Activated CD4-positive, CD25-positive, alpha-beta regulatory T cell treated with anti-CD3 and anti-CD28 coated beads, Interleukin-2, amount 50 U/mL, for 24 hours (primary cell): Measurements from ENCODE around the gene A4GALT.

ENCODE experiments used
- ATAC-seq, 2 donors: fragments of 150-1000 bp; cut with Tn5 transposase; one replicate each; pipeline ENCODE4 v1.10.0; 2021; ENCODE audit warnings: mild to moderate bottlenecking in 1 of 2, moderate library complexity in 1 of 2

A4GALT gene

DNA sequence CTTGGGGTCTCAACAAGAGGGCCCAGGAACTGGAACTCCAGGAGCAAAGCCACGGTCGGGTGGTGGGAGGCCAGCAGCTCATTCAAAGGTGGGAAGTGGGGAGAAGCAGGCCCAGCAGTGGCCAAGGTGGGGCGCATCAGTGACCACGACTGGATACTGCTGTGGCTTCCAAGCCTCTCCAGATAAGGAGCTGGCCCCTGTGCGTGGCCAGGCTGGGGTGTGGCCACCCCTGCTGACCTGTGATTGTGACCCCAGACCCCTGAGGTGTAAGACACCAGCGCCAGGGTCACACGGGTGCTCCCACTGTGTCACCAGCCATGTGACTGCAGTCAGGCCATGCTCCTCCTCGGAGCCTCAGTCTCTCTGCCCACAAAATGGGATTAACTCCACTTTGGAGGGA, 20.3 kb downstream of the A4GALT start:
- no peak for ATAC-seq

DNA sequence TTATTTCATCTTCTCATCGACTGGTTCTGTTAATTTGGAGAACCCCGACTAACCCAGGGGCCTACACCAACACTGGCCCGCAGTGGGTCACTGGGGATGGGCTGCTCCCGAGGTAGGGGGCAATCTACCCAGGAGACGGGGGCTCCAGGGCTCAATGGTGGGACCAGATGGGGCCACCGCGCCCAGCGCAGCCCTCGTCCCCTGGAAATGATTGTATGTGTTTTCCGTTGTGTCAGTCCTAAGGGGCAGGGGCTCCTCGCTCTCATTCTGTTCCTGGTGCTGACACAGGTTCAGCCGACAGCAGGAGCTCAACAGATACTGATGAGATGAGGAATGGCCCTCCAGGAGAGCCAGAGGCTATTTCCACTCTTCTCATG, 20.7 kb downstream of the A4GALT start:
- no peak for ATAC-seq

DNA sequence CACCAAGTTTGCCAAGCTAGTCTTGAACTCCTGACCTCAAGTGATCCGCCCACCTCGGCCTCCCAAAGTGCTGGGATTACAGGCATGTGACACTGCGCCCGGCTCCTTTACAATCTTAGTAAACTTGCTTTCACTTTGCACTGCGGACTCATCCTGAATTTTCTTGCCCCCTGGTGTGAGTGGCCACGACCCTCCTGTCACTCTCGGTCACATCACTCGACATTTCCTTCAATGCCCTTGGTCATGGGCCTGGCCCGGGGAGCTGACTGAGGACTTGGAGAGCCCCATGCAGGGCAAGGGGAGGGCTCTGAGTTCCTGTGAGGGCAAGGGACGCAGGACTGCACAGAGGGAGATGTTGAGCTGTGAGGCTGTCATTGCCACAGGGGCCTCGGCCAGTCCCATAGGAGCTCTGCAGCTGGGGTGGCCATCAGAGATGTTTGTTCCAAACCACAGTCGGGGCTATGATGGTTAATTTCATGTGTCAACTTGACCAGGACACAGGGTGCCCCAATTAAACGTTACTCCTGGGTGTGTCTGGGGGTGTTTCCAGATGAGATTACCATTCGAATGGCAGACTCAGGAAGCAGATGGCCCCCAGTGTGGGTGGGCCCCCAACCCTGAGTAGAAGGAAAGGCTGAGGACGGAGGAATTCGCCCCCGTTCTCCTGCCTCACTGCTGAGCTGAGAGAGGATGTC, 21.2 kb downstream of the A4GALT start:
- no peak for ATAC-seq

DNA sequence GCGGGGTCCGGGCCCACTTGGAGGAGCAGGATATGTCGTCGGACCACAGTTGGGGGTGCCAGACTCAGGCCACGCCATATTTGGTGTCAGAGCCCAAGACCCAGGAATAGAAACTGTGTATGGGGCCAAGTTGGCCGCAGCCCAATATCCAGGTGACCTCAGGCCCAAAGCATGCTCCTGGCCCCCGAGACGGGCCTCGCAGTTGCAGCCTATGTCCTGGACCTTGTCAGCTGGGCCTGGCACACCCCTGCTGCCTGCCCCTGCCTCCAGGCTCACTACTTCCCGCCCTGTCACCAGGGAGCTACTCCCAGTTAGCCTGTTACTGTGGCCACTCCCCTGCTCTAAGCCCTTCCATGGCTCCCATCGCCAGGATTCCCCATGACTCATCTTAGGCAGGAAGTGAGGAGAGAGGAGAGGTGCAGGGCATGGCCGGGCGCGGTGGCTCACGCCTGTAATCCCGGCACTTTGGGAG, 23.1 kb downstream of the A4GALT start:
- no peak for ATAC-seq

DNA sequence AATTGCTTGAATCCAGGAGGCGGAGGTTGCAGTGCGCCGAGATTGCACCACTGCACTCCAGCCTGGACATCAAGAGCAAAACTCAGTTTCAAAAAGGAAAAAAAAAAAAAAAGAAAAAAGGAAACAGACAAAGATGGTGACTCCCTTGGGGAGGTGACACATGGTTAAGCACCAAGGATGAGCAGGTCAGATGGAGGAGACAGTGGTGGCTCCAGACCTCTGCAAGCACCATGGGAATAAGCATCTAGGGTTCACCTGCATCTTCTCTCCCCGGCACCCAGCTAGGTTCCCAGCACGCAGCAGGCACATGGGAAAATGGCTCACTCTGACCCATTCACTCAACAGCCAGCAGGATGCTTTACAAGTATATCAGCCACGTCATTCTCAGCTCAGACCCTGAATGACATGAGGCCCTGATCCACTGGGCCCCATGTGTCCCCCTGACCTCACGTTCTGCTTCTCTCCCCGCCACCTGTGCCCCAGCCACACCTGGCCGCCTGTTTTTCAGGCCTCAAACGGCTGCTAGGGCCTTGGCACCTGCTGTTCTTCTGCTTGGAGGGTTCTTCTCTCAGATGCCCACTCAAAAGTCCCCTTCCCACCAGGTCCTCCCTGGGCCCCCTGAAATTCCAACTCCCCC, 24.2 kb downstream of the A4GALT start:
- no peak for ATAC-seq

DNA sequence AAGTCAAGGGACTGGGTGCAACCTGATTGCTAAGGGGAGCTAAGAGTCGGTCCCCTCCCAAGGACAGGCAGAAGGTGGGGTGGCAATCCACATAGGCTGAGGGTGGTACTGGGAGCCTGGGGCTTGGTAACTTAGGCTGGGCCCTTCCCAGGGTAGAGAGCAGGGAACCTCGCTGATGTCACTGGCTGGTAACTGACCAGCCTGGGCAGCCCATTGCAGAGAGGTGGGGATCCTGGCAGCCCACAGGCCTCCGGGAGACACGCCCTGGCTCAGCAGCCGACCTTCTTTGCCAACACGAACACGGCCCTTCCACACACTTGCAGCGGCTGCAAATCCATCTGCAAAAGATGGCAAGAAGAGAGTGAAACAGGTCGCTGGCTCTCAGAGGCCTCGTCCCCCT, 25.4 kb downstream of the A4GALT start:
- ATAC-seq = no peak

DNA sequence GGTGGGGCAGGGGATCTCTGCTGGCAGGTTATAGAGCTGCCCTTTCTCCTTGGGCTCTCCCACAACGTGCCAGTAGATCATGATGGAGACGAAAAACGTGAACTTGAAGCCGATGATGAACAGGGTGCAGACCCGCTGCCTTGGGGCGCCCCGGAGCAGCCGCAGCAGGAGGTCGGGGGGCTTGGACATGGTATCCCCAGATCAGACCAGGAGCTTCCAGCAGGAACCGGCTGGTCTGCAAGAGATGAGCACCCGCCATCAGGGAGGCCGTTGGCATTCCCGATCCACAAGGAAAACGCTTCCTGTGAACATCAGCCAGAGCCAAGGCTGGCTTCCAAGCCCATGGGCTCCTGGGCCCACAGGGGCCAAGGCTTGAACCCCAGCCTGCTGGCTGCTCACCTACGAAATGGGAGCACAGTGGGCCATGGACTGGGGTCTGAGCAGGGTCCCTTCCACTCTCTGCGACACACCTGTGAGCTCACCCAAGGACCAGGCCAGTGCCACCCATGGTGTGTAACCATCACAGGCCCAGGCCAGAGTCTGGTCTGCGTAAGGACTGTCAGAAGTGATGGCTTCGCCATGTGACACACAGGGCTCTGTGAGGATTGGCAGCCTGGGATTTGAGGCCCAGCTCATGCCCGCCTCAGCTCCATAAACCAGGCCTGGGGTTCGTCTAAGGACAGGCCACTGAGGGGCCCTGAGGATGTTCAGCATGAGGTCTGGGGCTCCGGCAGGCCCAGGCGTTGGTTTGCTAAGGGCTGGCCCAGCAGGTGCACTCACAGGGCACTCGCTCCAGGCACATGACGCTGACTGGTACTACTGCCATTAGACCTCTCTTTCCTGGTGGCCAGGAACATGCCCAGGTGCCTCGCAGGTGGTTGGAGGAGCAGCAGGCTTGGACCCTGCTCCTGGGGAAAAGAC, 26.6 kb downstream of the A4GALT start:
- ATAC-seq = no peak

DNA sequence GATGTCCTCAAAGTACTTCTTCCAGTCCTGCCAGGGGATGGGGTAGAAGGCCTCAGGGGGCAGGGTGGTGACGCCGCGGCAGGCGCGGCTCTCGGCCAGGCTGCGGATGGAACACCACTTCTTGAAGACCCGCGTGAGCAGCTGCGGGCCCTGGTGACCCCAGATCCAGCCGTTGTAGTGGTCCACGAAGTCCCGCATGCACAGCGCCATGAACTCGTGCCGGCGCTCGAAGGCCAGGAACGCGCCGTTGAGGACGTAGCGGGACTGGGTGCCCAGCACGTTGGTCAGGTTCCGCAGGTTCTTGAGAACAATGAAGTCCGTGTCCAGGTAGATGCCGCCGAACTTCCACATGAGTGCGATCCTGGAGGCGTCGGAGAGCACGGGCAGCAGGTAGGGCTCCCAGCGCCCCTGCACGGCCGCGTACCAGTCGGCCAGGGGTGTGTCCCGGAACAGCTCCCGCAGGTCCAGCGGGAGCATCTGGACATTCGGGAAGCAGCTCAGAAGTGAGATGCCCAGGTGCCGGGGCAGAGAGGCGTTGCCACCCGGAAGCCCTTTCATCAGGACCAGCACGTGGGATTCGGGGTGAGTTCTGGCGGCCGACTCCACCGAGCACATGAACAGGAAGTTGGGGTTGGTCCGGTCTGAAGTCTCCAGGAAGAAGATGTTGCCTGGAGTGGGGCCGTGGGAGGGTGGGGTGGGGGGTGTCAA, 27.5 kb downstream of the A4GALT start:
- no peak for ATAC-seq

DNA sequence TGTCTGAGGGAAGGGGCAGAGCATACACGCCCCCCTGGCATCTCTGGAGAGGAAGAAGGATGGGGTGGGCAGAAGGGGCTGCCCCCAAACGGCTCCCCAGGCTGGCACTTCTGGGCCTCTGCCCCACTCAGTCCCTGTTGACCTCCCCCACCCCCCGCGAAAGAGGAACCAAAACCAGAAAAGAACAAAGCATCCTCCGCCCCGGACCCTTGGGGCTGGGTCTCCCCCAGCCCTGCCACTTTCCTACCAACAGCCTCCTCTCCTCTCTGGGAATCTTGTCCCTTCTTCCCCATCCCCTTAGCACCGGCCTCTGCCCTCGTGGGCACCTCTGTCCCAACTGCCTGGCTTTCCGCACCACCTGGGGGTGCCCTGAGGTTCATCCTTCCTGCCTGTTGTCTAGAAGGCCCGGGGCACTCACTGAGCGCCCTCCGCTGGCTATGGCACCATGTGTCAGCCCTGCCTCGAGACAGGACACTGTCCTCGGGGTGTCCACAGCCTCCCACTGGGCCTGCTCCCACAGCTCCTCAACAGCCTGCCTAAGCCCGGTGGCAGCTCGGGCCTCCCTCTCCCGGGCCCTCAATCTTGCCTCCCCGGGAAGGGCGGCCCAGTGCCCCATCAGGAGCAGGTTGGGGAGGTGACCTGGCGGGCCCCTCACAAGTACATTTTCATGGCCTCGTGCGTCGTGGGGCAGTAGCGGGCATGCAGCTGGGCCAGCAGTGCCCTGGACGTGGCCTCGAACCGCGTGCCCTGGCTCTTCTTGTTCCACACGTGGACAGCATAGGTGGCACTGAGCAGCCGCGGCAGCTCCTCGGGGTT, 28.2 kb downstream of the A4GALT start:
- ATAC-seq = no peak

DNA sequence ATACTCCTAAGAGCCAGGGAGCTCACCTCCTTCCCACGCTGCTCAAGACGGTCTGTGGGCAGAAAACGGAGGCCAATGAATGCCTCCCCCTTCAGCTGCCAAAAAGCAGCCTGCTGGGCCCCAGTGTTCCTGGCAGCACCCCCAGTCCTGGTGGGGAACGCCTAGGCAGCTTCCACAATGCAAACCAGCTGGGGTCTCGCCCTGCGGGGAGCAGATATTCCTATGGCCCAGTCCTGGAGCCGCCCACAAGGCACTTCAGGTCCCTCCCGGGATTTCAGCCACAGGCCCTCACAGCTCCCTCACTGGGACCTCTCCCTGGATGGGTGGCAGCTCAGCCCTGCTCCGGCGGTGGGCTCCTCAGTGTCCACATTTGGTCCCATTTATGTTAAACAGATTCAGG, 29.2 kb downstream of the A4GALT start:
- ATAC-seq = no peak

DNA sequence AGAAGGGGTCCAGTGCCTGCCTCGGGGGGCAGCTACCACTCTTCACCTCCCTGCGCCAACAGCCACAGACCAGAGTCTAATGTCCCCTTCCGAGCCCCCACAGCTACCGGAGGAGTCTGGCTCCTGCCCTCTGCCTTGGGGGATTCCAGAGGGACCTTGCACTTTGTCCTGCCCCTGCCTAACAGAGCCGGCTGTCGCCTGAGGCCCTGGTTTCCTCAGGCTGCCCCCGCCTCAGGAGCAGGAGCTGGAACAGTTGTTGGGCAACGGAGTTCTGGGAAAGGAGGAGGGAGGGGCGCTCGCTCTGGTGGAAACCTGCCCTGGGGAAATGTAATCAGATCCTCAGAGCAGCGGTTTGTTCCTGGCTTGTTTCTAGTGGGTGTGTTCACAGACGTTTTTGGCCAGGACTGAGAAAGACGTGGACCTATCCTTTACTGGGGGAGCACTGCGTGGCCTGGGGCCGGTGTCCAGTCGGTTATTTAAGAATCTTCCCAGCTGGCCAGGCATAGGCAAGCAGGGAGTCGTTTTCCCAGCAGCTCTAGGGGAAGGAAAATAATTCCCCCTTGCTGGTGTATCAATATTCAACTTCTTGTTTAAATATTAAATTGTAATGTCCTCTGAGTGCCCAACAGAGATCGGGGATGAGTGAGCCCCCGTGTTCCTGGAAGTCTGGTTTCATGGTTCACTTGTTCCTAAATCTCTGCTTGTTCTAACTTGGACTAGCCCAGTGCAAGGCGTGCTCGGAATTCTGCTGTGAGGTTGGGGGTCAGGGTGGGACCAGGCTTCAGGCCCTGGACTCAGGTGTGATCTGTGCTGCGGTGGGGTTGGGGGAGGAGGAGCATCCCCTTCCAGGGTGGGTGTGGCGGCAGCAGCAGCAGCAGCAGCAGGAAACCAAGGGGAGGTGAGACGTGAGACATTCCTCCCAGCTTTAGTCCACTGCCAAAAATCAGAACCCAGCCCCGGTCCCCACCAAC, 32.1 kb downstream of the A4GALT start:
- no peak for ATAC-seq

DNA sequence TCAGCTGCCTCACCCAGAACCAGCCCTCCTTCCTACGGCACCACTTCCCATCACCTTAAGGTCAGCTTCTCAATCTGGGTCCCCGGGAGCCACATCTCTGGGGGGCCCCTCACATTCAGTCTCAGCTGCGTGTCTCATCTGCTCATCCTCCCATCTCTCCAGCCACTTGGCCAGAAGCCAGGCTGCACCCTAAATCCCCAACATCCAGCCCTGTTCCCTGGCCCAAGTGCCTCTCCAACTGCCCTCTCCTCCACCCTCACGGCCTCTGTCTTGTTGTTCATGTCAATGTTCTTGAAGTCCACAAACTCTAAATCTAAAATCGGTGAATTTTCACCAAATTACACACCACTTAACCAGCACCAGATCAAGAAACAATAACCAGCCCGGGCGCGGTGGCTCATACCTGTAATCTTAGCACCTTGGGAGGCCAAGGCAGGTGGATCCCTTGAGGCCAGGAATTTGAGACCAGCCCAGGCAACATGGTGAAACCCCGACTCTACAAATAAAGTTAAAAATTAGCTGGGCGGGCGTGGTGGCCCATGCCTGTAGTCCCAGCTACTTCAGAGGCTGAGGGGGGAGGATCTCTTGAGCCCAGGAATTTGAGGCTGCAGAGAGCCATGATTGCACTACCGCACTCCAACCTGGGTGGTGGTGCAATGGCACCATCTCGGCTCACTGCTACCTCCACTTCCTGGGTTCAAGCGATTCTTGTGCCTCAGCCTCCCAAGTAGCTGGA, 33.7 kb downstream of the A4GALT start:
- ATAC-seq = no peak

DNA sequence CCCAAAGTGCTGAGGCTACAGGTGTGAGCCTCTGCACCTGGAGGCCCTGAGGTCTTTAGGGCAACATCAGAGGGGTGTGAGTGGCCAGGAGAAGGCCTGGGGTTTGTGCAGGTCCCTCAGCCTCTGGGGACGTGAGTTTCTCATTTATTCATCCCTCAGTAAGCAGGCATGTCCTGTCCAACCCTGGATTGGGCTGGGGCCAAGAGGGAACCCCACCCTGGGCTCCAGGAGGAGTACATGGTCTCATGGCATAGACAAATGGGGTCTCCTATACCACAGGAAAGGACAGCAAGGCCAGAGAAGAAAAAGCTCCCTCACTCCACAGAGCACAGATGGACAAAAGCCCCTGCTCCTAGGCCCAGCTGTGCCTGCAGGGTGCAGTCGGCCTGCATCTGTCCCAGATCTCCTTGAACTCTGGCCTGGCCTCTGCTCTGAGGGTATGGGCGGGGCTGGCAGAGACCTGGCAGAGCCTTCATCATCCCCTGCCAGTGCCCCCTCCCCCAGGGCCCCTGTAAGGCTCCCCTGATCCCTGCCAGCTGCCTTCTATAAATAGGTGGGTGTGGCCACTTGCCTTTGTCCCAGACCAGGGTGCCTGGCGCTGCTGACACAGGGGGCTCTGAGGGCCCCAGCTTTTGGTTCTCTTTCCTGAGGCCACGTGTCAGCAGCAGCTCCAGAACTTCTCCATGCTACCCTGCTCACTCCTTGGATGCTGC, 34.6 kb downstream of the A4GALT start:
- ATAC-seq = no peak

DNA sequence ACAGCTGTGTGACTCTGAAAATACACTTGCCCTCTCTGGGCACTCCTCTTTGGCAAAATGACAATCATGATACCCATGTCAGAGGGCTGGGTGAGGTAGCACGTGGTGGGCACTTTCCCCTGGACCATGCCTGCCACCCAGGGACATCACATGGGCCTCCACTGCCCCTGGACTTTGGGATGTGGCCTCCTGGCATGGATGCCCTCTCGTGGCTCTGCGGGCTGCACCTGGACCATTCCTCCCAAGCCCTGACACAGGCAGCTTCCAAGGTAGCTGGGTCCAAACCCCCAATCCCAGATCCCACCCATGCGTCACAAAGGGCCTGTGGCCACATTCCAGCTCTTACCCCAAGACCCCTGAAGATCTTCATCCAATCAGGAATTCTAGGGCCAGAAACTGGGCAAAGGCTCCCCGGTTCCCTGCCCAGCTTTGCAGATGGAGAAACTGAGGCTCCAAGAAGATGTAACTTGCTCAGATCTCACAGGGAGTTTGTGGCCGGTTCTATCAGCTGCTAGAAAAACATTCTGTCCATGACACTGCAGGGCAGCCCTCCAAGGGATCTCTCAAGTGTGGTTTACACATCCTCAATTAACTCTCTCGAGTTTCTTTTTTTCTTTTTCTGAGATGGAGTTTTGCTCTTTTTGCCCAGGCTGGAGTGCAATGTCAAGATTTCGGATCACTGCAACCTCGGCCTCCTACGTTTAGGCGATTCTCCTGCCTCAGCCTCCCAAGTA, 36.0 kb downstream of the A4GALT start:
- no peak for ATAC-seq

DNA sequence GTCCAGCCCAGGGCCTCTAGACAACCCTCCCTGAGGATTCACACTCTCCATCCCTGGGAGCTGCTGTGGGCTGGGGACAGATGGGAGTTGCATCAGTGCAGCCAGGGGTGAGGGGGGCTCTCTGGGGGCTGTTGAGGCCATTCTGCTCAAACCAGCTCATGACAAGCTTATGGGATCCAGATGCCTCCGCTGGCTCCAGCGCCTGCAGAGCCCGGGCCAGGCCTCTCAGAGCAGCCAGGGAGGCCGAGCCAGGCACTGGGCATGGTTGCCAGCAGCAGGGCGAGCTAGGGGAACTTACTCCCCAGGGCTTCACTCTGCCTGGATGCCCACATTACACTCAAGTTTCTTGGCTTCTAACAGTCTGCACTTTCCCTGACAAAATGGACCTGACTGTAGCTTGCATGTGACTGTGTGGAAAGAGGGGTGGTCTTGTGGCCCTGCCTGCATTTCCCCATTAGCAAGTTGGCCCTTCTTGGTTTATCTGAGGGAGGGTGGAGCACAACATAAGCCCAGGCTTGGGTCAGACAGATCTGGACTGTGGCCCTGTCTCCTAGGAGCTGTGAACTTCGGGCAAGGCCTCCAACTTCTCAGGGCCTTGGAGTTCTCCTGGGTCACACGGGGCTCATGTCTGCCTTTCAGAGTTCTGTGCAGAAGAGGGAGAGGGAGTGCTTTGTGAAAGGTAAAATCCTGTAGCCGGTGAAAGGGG, 36.9 kb downstream of the A4GALT start:
- ATAC-seq = no peak

DNA sequence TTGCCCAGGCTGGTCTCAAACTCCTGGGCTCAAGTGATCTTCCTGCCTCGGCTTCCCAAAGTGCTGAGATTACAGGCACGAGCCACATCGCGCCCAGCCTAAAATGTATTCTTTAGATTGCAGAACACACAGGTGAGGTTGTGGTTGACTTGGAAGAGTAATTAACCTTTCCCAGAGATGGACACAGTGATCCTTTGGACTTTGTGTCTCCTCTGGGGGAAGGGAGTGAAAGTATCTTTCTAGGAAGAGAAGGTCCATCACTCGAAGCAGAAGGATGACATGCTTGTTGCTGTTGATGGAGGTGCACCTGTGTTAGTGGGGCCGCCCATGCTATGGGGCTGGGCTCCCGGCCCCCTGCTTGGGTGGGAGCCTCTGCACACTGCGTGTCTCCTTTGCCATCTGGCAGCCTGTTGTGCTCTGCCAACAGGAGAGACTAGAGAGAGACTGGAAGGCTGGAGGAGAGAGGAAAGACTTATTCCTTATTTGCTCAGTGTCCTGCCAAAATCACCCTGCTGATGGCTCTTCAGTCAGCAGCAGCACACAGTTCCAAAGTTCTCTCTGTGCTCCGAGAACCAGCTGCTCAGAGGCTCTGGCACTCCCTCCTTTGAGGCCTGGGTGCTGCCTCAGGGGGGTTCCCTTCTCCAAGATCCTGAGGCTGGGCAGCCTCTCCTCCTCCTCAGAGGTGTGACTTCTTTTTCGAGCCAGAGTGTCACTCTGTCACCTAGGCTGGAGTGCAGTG, 38.4 kb downstream of the A4GALT start:
- no peak for ATAC-seq

DNA sequence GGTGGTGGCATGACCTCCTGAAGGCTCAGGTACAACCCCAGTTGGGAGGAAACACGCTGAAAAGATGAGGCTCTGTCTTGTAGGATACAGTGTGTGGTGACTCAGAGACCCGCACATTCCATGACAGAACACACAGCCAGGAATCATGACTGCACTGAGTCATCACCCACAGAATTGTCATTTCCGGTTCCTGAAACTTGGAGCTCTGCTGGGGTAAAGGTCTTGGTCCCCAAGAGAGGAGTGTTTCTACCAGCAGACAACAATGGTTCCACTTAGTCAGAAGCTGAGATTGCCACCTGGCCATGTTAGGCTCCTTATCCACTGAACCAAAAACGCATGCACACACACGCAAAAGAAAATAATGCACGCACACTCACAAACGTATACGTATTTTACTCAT, 40.0 kb downstream of the A4GALT start:
- ATAC-seq = peak; percentile 21 to 33
